HepG2 (cell line): ENCODE measurements around the gene PDZD7. TPM values are rescaled to one million over a fixed set of nuclear protein-coding genes. Genes with fewer than 3 reads are reported as not detected.

Source experiments
- ATAC-seq: fragments of 200-7000 bp; cut with Tn5 transposase; 3 replicates; pipeline ENCODE4 v1.9.1; 2020; ENCODE audit warnings: mild to moderate bottlenecking, moderate library complexity
- BruUV-seq: library from RNA; stranded (reverse); fragments of 400-500 nt; replicated peaks from 2 replicates; lab custom pipeline; 2021; lab: Mats Ljungman, UMichigan
- CTCF ChIA-PET: fragments of 300-600 bp; formaldehyde crosslinking; extraction: SDS; loops from one replicate; lab custom pipeline; 2021; ENCODE audit warnings: low total read pairs, inconsistent platforms, low intra/inter-chr PET ratio; lab: Yijun Ruan, JAX
- POLR2A ChIA-PET: fragments of 350-600 bp; sonication (Branson Sonifier 250); formaldehyde crosslinking; loops from one replicate; lab custom pipeline; 2020; ENCODE audit warnings: antibody characterized with exemption, inconsistent platforms; lab: Yijun Ruan, JAX
- DNase-seq: peaks from one replicate; pipeline ENCODE4 v3.0.0-alpha.2; 2015; ENCODE audit warnings: low spot score
- FAIRE-seq: peaks from 3 replicates; lab custom pipeline; 2011; peaks lifted over from hg19 to GRCh38; lab: Jason Lieb, UNC
- H2AFZ ChIP-seq: one replicate; pipeline ENCODE4 v1.6.1; 2011; ENCODE audit warnings: low read length, inconsistent platforms
- H3K27ac ChIP-seq: fragments of 300-600 bp; 3 replicates; pipeline ENCODE4 v1.8.0; 2011; ENCODE audit warnings: mixed run types, mild to moderate bottlenecking, mixed read lengths, low read length, inconsistent platforms; ENCODE audit not compliant: insufficient read depth; ENCODE audit errors: extremely low read length
- H3K27me3 ChIP-seq, 2 experiments: fragments of 200-600 bp in 1 of 2; 2 replicates in 1 of 2; 3 replicates in 1 of 2; pipeline versions ENCODE4 v1.6.0 to v1.8.0; 2011; ENCODE audit warnings: low read length in 2 of 2, mild to moderate bottlenecking in 2 of 2, moderate library complexity in 2 of 2, inconsistent platforms in 1 of 2; ENCODE audit not compliant: insufficient read depth in 2 of 2, control insufficient read depth in 1 of 2
- H3K36me3 ChIP-seq, 2 experiments: fragments of 200-600 bp in 1 of 2; replicated peaks in 1 of 2; 2 replicates in 1 of 2; 3 replicates in 1 of 2; pipeline versions ENCODE4 v1.5.1 to v1.8.0; 2011; ENCODE audit warnings: low read length in 2 of 2, inconsistent platforms in 1 of 2; ENCODE audit not compliant: insufficient read depth in 2 of 2, control insufficient read depth in 1 of 2
- H3K4me1 ChIP-seq: 2 replicates; pipeline ENCODE4 v1.5.1; 2012; ENCODE audit warnings: low read length, inconsistent platforms; ENCODE audit not compliant: insufficient read depth
- H3K4me2 ChIP-seq: 2 replicates; pipeline ENCODE4 v1.6.0; 2011; ENCODE audit warnings: low read depth, low read length, inconsistent platforms
- H3K4me3 ChIP-seq, 3 experiments: fragments of 200-600 bp in 1 of 3; sonication (generic), shearing (Covaris generic) in 1 of 3; replicated peaks in 1 of 3; 2 replicates each; pipeline ENCODE4 v1.5.1; 2011 to 2016; ENCODE audit warnings: low read length in 3 of 3, inconsistent platforms in 2 of 3, low read depth in 2 of 3, mild to moderate bottlenecking in 2 of 3, control low read depth in 1 of 3, mixed read lengths in 1 of 3; ENCODE audit not compliant: insufficient read depth in 1 of 3
- H3K79me2 ChIP-seq: one replicate; pipeline ENCODE4 v1.6.1; 2011; ENCODE audit warnings: low read length, inconsistent platforms; ENCODE audit not compliant: insufficient read depth
- H3K9ac ChIP-seq: 2 replicates; pipeline ENCODE4 v1.6.0; 2011; ENCODE audit warnings: mild to moderate bottlenecking, low read depth, low read length, inconsistent platforms; ENCODE audit not compliant: insufficient read depth
- H3K9me3 ChIP-seq: 2 replicates; pipeline ENCODE4 v1.5.1; 2012; ENCODE audit warnings: mild to moderate bottlenecking, low read length
- H4K20me1 ChIP-seq: 2 replicates; pipeline ENCODE4 v1.6.0; 2011; ENCODE audit warnings: inconsistent platforms, mild to moderate bottlenecking, low read length, moderate library complexity; ENCODE audit not compliant: insufficient read depth
- AGO2 ChIP-seq: fragments of 200-400 bp; formaldehyde crosslinking; optimal IDR thresholded peaks from 2 replicates; pipeline ENCODE3; 2017; ENCODE audit warnings: mild to moderate bottlenecking, low read depth, low read length, moderate library complexity
- CCAR2 ChIP-seq: fragments of 200-400 bp; formaldehyde crosslinking; optimal IDR thresholded peaks from 2 replicates; pipeline ENCODE3; 2018; ENCODE audit warnings: low read depth, mild to moderate bottlenecking, low read length, moderate library complexity
- CENPBD1 ChIP-seq: sonication (generic); formaldehyde crosslinking; IDR thresholded peaks from 2 replicates; pipeline ENCODE4 v1.8.0; 2022; ENCODE audit warnings: missing genetic modification reagents, low read depth, mild to moderate bottlenecking, borderline replicate concordance
- FOXA3 ChIP-seq: IDR thresholded peaks from 2 replicates; pipeline ENCODE4 v1.6.1; 2016; ENCODE audit warnings: missing genetic modification reagents, missing compliant biosample characterization
- FOXK2 ChIP-seq: fragments of 450-650 bp; IDR thresholded peaks from 2 replicates; pipeline ENCODE4 v1.6.1; 2016
- MED13 ChIP-seq: sonication (generic); formaldehyde crosslinking; IDR thresholded peaks from 2 replicates; pipeline ENCODE4 v1.5.0; 2020; ENCODE audit warnings: missing genetic modification reagents
- MTA1 ChIP-seq: sonication (generic); formaldehyde crosslinking; IDR thresholded peaks from 2 replicates; pipeline ENCODE4 v1.4.0; 2020; ENCODE audit warnings: missing genetic modification reagents, mild to moderate bottlenecking, borderline replicate concordance
- ZNF616 ChIP-seq: sonication (generic); formaldehyde crosslinking; IDR thresholded peaks from 2 replicates; pipeline ENCODE4 v1.5.0; 2020; ENCODE audit warnings: low read depth, mild to moderate bottlenecking, missing genetic modification reagents
- ZNF672 ChIP-seq: sonication (generic); formaldehyde crosslinking; IDR thresholded peaks from 2 replicates; pipeline ENCODE4 v1.8.1; 2022; ENCODE audit warnings: missing genetic modification reagents
- WGBS: methylation state at CpG from one replicate; pipeline ENCODE4 v1.1.6; 2017; ENCODE audit warnings: low lambda C conversion rate; 5-methylcytosine and 5-hydroxymethylcytosine counted together
- in situ Hi-C: cut with HindIII; loops from 2 replicates; pipeline ENCODE4 v1.10.0; 2017; ENCODE audit warnings: low pct_unique_long_range_greater_than_20kb; ENCODE audit not compliant: extremely low pct_ligation_motif_present
- intact Hi-C: fragments of 100-400 bp; cut with micrococcal nuclease; formaldehyde crosslinking; loops from one replicate; pipeline ENCODE4 v1.10.0; 2022; ENCODE audit not compliant: unreplicated experiment
- polyA plus RNA-seq, 8 experiments: library from polyadenylated mRNA; depleted of rRNA in 3 of 8; stranded (reverse) in 7 of 8; unstranded in 1 of 8; fragments of >200 nt; fragmentation: Illumina TruSeq in 4 of 8; extraction: Trizol in 4 of 8; gene quantifications; 2 replicates each; pipeline versions ENCODE4 v1.2.1 to v1.2.3, GENCODE V29; 2011 to 2016; ENCODE audit warnings: low read depth in 4 of 8, missing spikeins in 1 of 8, mixed read lengths in 1 of 8; ENCODE audit not compliant: insufficient read depth in 1 of 8
- total RNA-seq, 5 experiments: library from RNA; depleted of rRNA; stranded (reverse); fragments of >200 nt; fragmentation: Illumina TruSeq; extraction: Trizol; gene quantifications; 2 replicates each; pipeline ENCODE4 v1.2.3, GENCODE V29; 2016; ENCODE audit warnings: low read depth in 1 of 5
- TF ChIP-seq, protein P1 (sequence below): sonication (generic); formaldehyde crosslinking; IDR thresholded peaks from 2 replicates; pipeline ENCODE4 v1.4.0; 2020; ENCODE audit warnings: missing genetic modification reagents
- TF ChIP-seq, protein P2 (sequence below): sonication (generic); formaldehyde crosslinking; IDR thresholded peaks from 2 replicates; pipeline ENCODE4 v1.4.0; 2020; ENCODE audit warnings: missing genetic modification reagents, borderline replicate concordance
- TF ChIP-seq, protein P3 (sequence below): sonication (generic); formaldehyde crosslinking; IDR thresholded peaks from 2 replicates; pipeline ENCODE4 v1.8.0; 2022; ENCODE audit warnings: low read depth, missing genetic modification reagents
- TF ChIP-seq, protein P4 (sequence below): IDR thresholded peaks from 2 replicates; pipeline ENCODE4 v1.6.1; 2016; ENCODE audit warnings: missing biosample characterization, missing genetic modification reagents, low read depth

Gene PDZD7
- total and polyA plus RNA-seq, 2 of the 13 experiments (the other 11 are each of a cell fraction or from before 2014, with no cell fraction given) = 0.58 to 0.73 TPM

GRCh38 chr10:101070098-101070497, 39.2 kb upstream of the PDZD7 start:
- WGBS = 30% methylated on average over 3 of the region's 3 CpGs
- TF ChIP-seq CENPBD1 (CRISPR knock-in tag) (no peak), MTA1 (no peak), ZNF616 (CRISPR knock-in tag) (no peak), MED13 (CRISPR knock-in tag) (no peak), AGO2 (no peak), ZNF672 (CRISPR knock-in tag) (no peak), FOXK2 (no peak), FOXA3 (no peak), CCAR2 (no peak)
- TF ChIP-seq, protein P1, sequence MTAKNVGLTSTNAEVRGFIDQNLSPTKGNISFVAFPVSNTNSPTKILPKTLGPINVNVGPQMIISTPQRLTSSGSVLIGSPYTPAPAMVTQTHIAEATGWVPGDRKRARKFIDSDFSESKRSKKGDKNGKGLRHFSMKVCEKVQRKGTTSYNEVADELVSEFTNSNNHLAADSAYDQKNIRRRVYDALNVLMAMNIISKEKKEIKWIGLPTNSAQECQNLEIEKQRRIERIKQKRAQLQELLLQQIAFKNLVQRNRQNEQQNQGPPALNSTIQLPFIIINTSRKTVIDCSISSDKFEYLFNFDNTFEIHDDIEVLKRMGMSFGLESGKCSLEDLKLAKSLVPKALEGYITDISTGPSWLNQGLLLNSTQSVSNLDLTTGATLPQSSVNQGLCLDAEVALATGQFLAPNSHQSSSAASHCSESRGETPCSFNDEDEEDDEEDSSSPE (CRISPR knock-in tag) = no peak
- TF ChIP-seq, protein P2, sequence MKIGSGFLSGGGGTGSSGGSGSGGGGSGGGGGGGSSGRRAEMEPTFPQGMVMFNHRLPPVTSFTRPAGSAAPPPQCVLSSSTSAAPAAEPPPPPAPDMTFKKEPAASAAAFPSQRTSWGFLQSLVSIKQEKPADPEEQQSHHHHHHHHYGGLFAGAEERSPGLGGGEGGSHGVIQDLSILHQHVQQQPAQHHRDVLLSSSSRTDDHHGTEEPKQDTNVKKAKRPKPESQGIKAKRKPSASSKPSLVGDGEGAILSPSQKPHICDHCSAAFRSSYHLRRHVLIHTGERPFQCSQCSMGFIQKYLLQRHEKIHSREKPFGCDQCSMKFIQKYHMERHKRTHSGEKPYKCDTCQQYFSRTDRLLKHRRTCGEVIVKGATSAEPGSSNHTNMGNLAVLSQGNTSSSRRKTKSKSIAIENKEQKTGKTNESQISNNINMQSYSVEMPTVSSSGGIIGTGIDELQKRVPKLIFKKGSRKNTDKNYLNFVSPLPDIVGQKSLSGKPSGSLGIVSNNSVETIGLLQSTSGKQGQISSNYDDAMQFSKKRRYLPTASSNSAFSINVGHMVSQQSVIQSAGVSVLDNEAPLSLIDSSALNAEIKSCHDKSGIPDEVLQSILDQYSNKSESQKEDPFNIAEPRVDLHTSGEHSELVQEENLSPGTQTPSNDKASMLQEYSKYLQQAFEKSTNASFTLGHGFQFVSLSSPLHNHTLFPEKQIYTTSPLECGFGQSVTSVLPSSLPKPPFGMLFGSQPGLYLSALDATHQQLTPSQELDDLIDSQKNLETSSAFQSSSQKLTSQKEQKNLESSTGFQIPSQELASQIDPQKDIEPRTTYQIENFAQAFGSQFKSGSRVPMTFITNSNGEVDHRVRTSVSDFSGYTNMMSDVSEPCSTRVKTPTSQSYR (CRISPR knock-in tag) = no peak
- TF ChIP-seq, protein P3, sequence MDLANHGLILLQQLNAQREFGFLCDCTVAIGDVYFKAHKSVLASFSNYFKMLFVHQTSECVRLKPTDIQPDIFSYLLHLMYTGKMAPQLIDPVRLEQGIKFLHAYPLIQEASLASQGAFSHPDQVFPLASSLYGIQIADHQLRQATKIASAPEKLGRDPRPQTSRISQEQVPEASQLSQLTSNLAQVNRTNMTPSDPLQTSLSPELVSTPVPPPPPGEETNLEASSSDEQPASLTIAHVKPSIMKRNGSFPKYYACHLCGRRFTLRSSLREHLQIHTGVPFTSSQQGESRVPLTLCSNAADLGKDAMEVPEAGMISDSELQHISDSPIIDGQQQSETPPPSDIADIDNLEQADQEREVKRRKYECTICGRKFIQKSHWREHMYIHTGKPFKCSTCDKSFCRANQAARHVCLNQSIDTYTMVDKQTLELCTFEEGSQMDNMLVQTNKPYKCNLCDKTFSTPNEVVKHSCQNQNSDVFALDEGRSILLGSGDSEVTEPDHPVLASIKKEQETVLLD (CRISPR knock-in tag) = no peak
- TF ChIP-seq, protein P4, sequence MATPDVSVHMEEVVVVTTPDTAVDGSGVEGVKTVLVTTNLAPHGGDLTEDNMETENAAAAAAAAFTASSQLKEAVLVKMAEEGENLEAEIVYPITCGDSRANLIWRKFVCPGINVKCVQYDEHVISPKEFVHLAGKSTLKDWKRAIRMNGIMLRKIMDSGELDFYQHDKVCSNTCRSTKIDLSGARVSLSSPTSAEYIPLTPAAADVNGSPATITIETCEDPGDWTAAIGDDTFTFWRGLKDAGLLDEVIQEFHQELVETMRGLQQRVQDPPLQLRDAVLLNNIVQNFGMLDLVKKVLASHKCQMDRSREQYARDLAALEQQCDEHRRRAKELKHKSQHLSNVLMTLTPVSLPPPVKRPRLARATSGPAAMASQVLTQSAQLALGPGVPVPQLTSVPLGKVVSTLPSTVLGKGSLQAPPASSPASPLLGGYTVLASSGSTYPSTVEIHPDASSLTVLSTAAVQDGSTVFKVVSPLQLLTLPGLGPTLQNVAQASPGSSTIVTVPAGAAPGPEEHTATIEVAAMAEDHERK (CRISPR knock-in tag) = no peak
- H4K20me1 ChIP-seq = no peaks in the 10 kb centered on the region

More at GRCh38 chr10:101070098-101070497, 39.2 kb upstream of the PDZD7 start:
- ATAC-seq = no peak
- DNase-seq = no peak
- Histone ChIP-seq H3K27ac (no peak overlapping the region), H2AFZ (no peak overlapping the region), H3K4me1 (peaks cover 10% of the 10 kb centered on the region), H3K9ac (no peak overlapping the region), H3K27me3 (peaks cover 5 to 36% of the 10 kb centered on the region in 2 experiments; a peak in 4 of 5 replicates), H3K4me3 (no peak overlapping the region), H3K9me3 (no peaks in the 10 kb centered on the region), H3K79me2 (no peaks in the 10 kb centered on the region), H3K4me2 (no peak overlapping the region), H3K36me3 (no peaks in the 10 kb centered on the region)
- FAIRE-seq = no peak
- intact Hi-C loops (no loop called here), in situ Hi-C loops (no loop called here)
- ChIA-PET CTCF (interaction anchor here (0.7 kb wide), 1 partner anchor 27 kb away, joined by 3 read pairs; no protein-coding TSS in a partner anchor), POLR2A (interaction anchor here (1.4 kb wide), 1 partner anchor 9 kb away, joined by 3 read pairs; no protein-coding TSS in a partner anchor)
- no TSS peak for BruUV-seq
